ENCODE results near the gene SMIM20. TPM values are rescaled to one million over a fixed set of nuclear protein-coding genes. Genes with fewer than 3 reads are reported as not detected.

SMIM20 gene
- polyA plus RNA-seq, 1 experiment, result 55.5 TPM

DNA sequence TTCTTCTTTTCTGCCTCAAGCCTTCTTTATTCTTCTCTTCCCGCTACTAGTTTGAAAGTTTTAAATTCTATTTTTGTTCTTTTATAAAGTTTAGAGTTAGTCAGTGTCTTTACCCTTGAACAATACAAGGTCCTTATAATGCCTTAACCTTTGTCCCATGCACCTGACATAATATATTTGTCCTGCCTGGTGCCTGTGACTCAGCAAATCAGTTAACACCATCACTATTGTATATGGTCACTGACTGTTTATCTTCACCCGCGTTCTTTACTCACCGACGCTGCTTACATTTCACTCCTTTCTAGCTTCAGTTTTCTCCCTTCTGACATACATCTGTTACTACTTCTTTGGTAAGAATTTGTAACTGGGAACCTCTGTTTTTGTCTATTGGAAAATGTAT, 5.7 kb downstream of the SMIM20 start:
- ChIA-PET POLR2A (no interaction called here), CTCF (interaction anchor here (1.0 to 1.4 kb wide), 2 partner anchors 9 to 69 kb away, joined by 5 read pairs; no protein-coding TSS in a partner anchor)
- no peak for TF ChIP-seq CTCF (IDR thresholded peaks at IDR 0.05; ENCODE audit: low read depth, low read length)
- Histone ChIP-seq H3K27me3 (ENCODE audit: control insufficient read depth, insufficient read depth, low read length) (no peaks in the 10 kb centered on the region), H3K27ac (ENCODE audit: low read depth, low read length) (no peak overlapping the region), H3K9me3 (ENCODE audit: control insufficient read depth, insufficient read depth, low read length) (no peaks in the 10 kb centered on the region), H3K4me3 (ENCODE audit: low read depth, low read length) (no peak overlapping the region)
- DNase-seq (ENCODE audit: low read depth, low spot score), result no peak

DNA sequence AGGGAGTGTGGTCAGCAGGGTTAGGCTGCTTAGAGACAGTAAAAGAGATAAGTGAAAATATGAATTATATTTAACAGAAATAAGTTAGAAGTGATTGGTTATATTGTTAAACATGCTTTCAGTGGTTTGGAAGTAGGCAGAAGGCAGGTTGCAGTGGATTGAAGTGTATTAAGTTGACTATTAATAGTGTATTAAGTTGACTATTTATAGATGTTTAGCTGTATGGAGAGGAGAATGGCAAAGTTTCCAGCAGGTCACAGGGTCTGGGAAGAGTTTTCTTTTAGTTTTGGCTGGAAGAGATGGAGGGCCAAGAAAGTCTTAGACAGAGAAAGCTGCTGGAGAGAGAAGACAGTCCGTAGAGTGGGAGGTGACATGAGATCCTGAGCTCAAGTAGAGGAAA, 7.9 kb downstream of the SMIM20 start:
- POLR2A ChIA-PET, result interaction anchor here (0.5 kb wide), 1 partner anchor 459 kb away, joined by 6 read pairs; no protein-coding TSS in a partner anchor
- no peak for DNase-seq (ENCODE audit: low read depth, low spot score)
- CTCF ChIA-PET, result no interaction called here

DNA sequence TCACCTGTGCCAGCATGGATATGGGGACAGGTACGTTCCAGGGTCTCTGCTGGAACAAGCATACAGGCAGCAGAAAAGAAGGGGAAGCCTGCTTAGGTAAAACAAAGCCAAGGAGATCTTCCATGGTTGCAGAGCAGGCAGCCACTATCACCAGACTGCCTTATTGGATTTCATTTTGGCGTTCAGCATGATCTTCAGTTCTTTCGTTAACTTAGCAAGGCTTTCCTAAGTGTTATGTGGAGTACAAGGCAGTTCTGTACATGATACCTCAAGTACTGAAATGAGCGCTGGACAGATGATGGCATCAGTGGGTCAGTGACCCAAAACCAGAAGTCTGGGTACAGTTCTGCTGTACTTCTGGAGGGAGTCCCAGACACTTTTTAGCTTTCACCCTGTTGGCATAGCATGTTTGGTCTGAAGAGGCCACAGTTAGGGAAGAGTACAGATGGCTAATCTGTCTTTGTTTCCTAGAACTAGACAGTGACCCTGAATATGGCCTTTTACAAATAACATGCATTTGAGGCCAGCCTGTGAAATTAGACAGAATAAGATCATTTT, 8.9 kb downstream of the SMIM20 start:
- POLR2A ChIA-PET, result no interaction called here
- Histone ChIP-seq H3K9me3 (ENCODE audit: control insufficient read depth, insufficient read depth, low read length) (no peaks in the 10 kb centered on the region), H3K27ac (ENCODE audit: low read depth, low read length) (no peak overlapping the region), H3K27me3 (ENCODE audit: control insufficient read depth, insufficient read depth, low read length) (no peaks in the 10 kb centered on the region), H3K4me3 (ENCODE audit: low read depth, low read length) (no peak overlapping the region)
- TF ChIP-seq CTCF (IDR thresholded peaks at IDR 0.05; ENCODE audit: low read depth, low read length), result no peak
- no peak for DNase-seq (ENCODE audit: low read depth, low spot score)
- CTCF ChIA-PET, result interaction anchor here (0.6 kb wide), 1 partner anchor 53 kb away, joined by 3 read pairs; no protein-coding TSS in a partner anchor

More for the DNA sequence above, 7.9 kb downstream of the SMIM20 start:
- Histone ChIP-seq H3K27ac (ENCODE audit: low read depth, low read length) (no peak overlapping the region), H3K27me3 (ENCODE audit: control insufficient read depth, insufficient read depth, low read length) (no peaks in the 10 kb centered on the region), H3K4me3 (ENCODE audit: low read depth, low read length) (no peak overlapping the region), H3K9me3 (ENCODE audit: control insufficient read depth, insufficient read depth, low read length) (no peaks in the 10 kb centered on the region)
- no peak for TF ChIP-seq CTCF (IDR thresholded peaks at IDR 0.05; ENCODE audit: low read depth, low read length)

DNA sequence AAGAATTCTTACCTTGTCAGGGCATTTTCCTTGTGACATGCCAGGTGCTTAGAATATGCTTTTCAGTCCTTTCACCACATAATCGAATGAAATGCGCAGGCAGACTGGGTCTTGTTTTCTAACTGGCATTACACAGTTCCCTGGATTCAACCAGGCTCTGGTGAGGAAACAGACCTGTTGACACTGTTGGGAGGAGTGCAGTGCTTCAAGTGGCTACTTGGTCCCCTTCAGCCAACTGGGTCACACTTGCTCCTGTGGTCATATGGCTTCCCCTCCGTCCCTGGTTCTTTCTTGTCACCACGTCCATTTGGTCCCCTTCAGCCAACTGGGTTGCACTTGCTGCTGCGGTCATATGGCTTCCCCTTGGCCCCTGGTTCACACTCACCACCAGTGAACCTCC, 9.7 kb downstream of the SMIM20 start:
- Histone ChIP-seq H3K4me3 (ENCODE audit: low read depth, low read length) (no peak overlapping the region), H3K27ac (ENCODE audit: low read depth, low read length) (no peak overlapping the region), H3K9me3 (ENCODE audit: control insufficient read depth, insufficient read depth, low read length) (no peaks in the 10 kb centered on the region), H3K27me3 (ENCODE audit: control insufficient read depth, insufficient read depth, low read length) (no peaks in the 10 kb centered on the region)
- no peak for DNase-seq (ENCODE audit: low read depth, low spot score)
- CTCF ChIA-PET, result no interaction called here
- no peak for TF ChIP-seq CTCF (IDR thresholded peaks at IDR 0.05; ENCODE audit: low read depth, low read length)
- POLR2A ChIA-PET, result no interaction called here

DNA sequence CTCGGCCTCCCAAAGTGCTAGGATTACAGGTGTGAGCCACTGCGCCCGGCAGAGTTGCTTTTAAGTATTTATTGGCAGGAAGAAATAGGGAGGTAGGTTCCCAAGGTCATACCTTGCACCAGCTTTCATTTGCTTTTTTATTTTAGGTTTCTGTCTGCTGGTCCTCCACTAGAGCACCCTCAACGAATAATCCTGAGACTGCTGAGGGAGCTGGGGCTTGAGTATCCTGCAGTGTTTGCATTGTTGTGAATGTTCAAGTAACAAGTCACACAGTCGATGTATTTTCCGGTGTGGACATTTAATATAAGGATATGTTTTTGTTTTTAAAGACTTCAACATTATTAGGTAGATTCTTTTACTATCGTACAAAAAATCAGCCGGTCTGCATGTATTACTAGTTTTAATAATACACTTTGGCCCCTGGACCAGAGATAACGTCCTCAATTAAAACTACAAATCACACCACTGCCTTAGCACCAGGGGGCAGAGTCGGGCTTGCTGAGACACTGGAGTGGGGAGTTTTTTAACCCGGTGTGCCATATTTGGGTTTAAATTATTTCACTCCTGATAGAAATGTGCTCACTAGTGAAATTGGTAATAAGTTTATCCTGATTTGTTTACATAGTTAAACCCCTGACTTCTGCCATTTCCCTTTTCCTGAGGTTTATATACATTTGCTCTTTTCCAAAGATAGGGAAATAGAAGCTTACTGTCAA, 11.6 kb downstream of the SMIM20 start:
- no peak overlapping the region for H3K27ac ChIP-seq (ENCODE audit: low read depth, low read length)
- no peaks in the 10 kb centered on the region for H3K9me3 ChIP-seq (ENCODE audit: control insufficient read depth, insufficient read depth, low read length)
- H3K27me3 ChIP-seq (ENCODE audit: control insufficient read depth, insufficient read depth, low read length), result no peaks in the 10 kb centered on the region
- peak; percentile 74 for TF ChIP-seq CTCF (IDR thresholded peaks at IDR 0.05; ENCODE audit: low read depth, low read length)
- ChIA-PET POLR2A (no interaction called here), CTCF (interaction anchor here (0.6 to 1.4 kb wide), 5 partner anchors 17 to 475 kb away, joined by 3 read pairs; no protein-coding TSS in a partner anchor)
- no peak for DNase-seq (ENCODE audit: low read depth, low spot score)
- H3K4me3 ChIP-seq (ENCODE audit: low read depth, low read length), result no peak overlapping the region
